MCF 10A (cell line): ENCODE measurements around the gene GXYLT2. TPM values are rescaled to one million over a fixed set of nuclear protein-coding genes. Genes with fewer than 3 reads are reported as not detected.
"Not testable (repeated sequence)": the region's sequence is repeated elsewhere in the genome, so short reads cannot be mapped to it uniquely, and the experiment has no call there.

ENCODE experiments used
- BruUV-seq: library from RNA; stranded (reverse); fragments of 400-500 nt; replicated peaks from 2 replicates; lab custom pipeline; 2021; lab: Mats Ljungman, UMichigan
- CTCF ChIA-PET: fragments of 300-600 bp; sonication (Branson Sonifier 250); formaldehyde crosslinking; extraction: SDS; loops from one replicate; lab custom pipeline; 2021; ENCODE audit warnings: antibody characterized with exemption, inconsistent platforms; lab: Yijun Ruan, JAX
- POLR2A ChIA-PET: fragments of 300-600, 350-650 bp; sonication (Branson Sonifier 250); formaldehyde crosslinking; extraction: SDS; loops from one replicate; lab custom pipeline; 2020; ENCODE audit warnings: antibody characterized with exemption, inconsistent platforms; lab: Yijun Ruan, JAX
- DNase-seq: peaks from one replicate; pipeline ENCODE4 v3.0.0-alpha.2; 2018; ENCODE audit not compliant: unreplicated experiment
- H3K27ac Mint-ChIP-seq: one replicate; pipeline ENCODE4 v1.8.0; 2022; ENCODE audit warnings: mild to moderate bottlenecking, low read depth, mixed read lengths; ENCODE audit not compliant: unreplicated experiment
- H3K27me3 Mint-ChIP-seq: one replicate; pipeline ENCODE4 v1.8.0; 2022; ENCODE audit warnings: mixed read lengths; ENCODE audit not compliant: insufficient read depth, unreplicated experiment
- H3K36me3 Mint-ChIP-seq: one replicate; pipeline ENCODE4 v1.8.0; 2022; ENCODE audit warnings: mild to moderate bottlenecking, moderate library complexity, mixed read lengths; ENCODE audit not compliant: insufficient read depth, unreplicated experiment
- H3K4me1 Mint-ChIP-seq: one replicate; pipeline ENCODE4 v1.8.0; 2022; ENCODE audit warnings: mixed read lengths; ENCODE audit not compliant: insufficient read depth, unreplicated experiment
- H3K4me3 Mint-ChIP-seq: one replicate; pipeline ENCODE4 v1.8.0; 2022; ENCODE audit warnings: mild to moderate bottlenecking, moderate library complexity, mixed read lengths; ENCODE audit not compliant: unreplicated experiment
- H3K9me3 Mint-ChIP-seq: one replicate; pipeline ENCODE4 v1.8.0; 2022; ENCODE audit warnings: mixed read lengths; ENCODE audit not compliant: unreplicated experiment
- CTCF ChIP-seq: fragments of 200-600 bp; IDR thresholded peaks from one replicate; pipeline ENCODE4 v1.8.0; 2022; ENCODE audit warnings: antibody characterized with exemption, mild to moderate bottlenecking; ENCODE audit not compliant: unreplicated experiment
- intact Hi-C: fragments of 100-400 bp; cut with micrococcal nuclease; formaldehyde crosslinking; loops from 2 replicates; pipeline ENCODE4 v1.14.1; 2022
- total RNA-seq: library from RNA; stranded (reverse); gene quantifications from 2 replicates; pipeline ENCODE4 v1.2.3, GENCODE V29; 2022

Gene GXYLT2
- total RNA-seq, 1 experiment from 2014 or later, result 3.9 TPM

GRCh38 chr3:72998466-72998865 is 110.6 kb downstream of the GXYLT2 start:
- no peaks in the 10 kb centered on the region for H3K9me3 Mint-ChIP-seq
- H3K36me3 Mint-ChIP-seq, result peaks cover 48% of the 10 kb centered on the region
- peak overlapping the region; percentile 86 for H3K4me3 Mint-ChIP-seq
- no TSS peak for BruUV-seq
- DNase-seq, result no peak
- intact Hi-C loops, result loop anchor here (5.0 kb wide), 1 partner anchor 111 kb away; the partner anchor contains the start of gene GXYLT2
- no peaks in the 10 kb centered on the region for H3K27me3 Mint-ChIP-seq
- POLR2A ChIA-PET, result interaction anchor here (0.6 to 2.2 kb wide), 10 partner anchors 10 to 1940 kb away, joined by 3 to 10 read pairs (median 4); partner anchors contain the start of genes GXYLT2 and SHQ1
- H3K27ac Mint-ChIP-seq, result peak overlapping the region; percentile 47
- peaks cover 29% of the 10 kb centered on the region for H3K4me1 Mint-ChIP-seq
- no peak for TF ChIP-seq CTCF
- CTCF ChIA-PET, result interaction anchor here (0.6 to 1.4 kb wide), 6 partner anchors 12 to 148 kb away, joined by 3 to 6 read pairs (median 4); no protein-coding TSS in a partner anchor

GRCh38 chr3:72999951-73000350 is 112.1 kb downstream of the GXYLT2 start:
- peak overlapping the region; percentile 86 for H3K4me3 Mint-ChIP-seq
- no TSS peak for BruUV-seq
- H3K27me3 Mint-ChIP-seq, result no peaks in the 10 kb centered on the region
- H3K36me3 Mint-ChIP-seq, result peaks cover 62% of the 10 kb centered on the region
- peak overlapping the region; percentile 54 for H3K27ac Mint-ChIP-seq
- no peak for DNase-seq
- intact Hi-C loops, result loop anchor here (5.0 kb wide), 1 partner anchor 113 kb away; the partner anchor contains the start of gene GXYLT2
- no peaks in the 10 kb centered on the region for H3K9me3 Mint-ChIP-seq
- CTCF ChIA-PET, result interaction anchor here (0.7 to 1.7 kb wide), 9 partner anchors 9 to 508 kb away, joined by 3 to 17 read pairs (median 5); no protein-coding TSS in a partner anchor
- TF ChIP-seq CTCF, result no peak
- H3K4me1 Mint-ChIP-seq, result peaks cover 34% of the 10 kb centered on the region
- POLR2A ChIA-PET, result interaction anchor here (0.8 to 1.4 kb wide), 9 partner anchors 10 to 152 kb away, joined by 3 to 8 read pairs (median 3); partner anchors contain the start of gene SHQ1

GRCh38 chr3:73003050-73003449 is 115.2 kb downstream of the GXYLT2 start:
- intact Hi-C loops, H3K27me3 Mint-ChIP-seq, POLR2A ChIA-PET: not testable (repeated sequence)

GRCh38 chr3:73004316-73004715 is 116.5 kb downstream of the GXYLT2 start:
- Mint-ChIP-seq H3K4me1 (peaks cover 40% of the 10 kb centered on the region), H3K27ac (no peak overlapping the region), H3K9me3 (no peaks in the 10 kb centered on the region), H3K36me3 (peaks cover 89% of the 10 kb centered on the region), H3K4me3 (no peak overlapping the region), H3K27me3 (no peaks in the 10 kb centered on the region)
- intact Hi-C loops, result no loop called here
- BruUV-seq, result no TSS peak
- no peak for TF ChIP-seq CTCF
- ChIA-PET POLR2A (no interaction called here), CTCF (interaction anchor here (0.7 to 1.1 kb wide), 2 partner anchors 17 to 182 kb away, joined by 3 to 4 read pairs; no protein-coding TSS in a partner anchor)
- no peak for DNase-seq

More at GRCh38 chr3:73003050-73003449, 115.2 kb downstream of the GXYLT2 start:
- not testable (repeated sequence) for H3K4me3 Mint-ChIP-seq, BruUV-seq, H3K9me3 Mint-ChIP-seq, DNase-seq
- peak overlapping the region; percentile 13 for H3K27ac Mint-ChIP-seq
- H3K4me1 Mint-ChIP-seq, result peaks cover 34% of the 10 kb centered on the region
- CTCF ChIA-PET, result interaction anchor here (1.8 kb wide), 1 partner anchor 53 kb away, joined by 6 read pairs; no protein-coding TSS in a partner anchor
- peaks cover 86% of the 10 kb centered on the region for H3K36me3 Mint-ChIP-seq
